Colonic mucosa (tissue), 4 donors: Measurements from ENCODE around the gene TTC17. TPM values are rescaled to one million over a fixed set of nuclear protein-coding genes. Genes with fewer than 3 reads are reported as not detected.
"Not testable (repeated sequence)": the region's sequence is repeated elsewhere in the genome, so short reads cannot be mapped to it uniquely, and the experiment has no call there.

ENCODE experiments used
- DNase-seq: peaks from one replicate; pipeline ENCODE4 v3.0.0-alpha.2; 2020
- H3K27ac ChIP-seq: fragments of 200-600 bp; one replicate; pipeline ENCODE4 v1.8.0; 2021
- H3K27me3 ChIP-seq: fragments of 200-600 bp; one replicate; pipeline ENCODE4 v1.8.0; 2021
- H3K36me3 ChIP-seq: fragments of 200-600 bp; one replicate; pipeline ENCODE4 v1.8.0; 2021
- H3K4me1 ChIP-seq: fragments of 200-600 bp; one replicate; pipeline ENCODE4 v1.8.0; 2021; ENCODE audit warnings: mild to moderate bottlenecking
- H3K4me3 ChIP-seq: fragments of 200-600 bp; one replicate; pipeline ENCODE4 v1.8.0; 2021
- H3K9ac ChIP-seq, 2 donors: one replicate each; pipeline ENCODE4 v1.7.0; 2013; ENCODE audit warnings: control low read depth in 2 of 2, low read depth in 2 of 2, low read length in 2 of 2
- H3K9me3 ChIP-seq: fragments of 200-600 bp; one replicate; pipeline ENCODE4 v1.8.0; 2021
- intact Hi-C: fragments of 100-400 bp; cut with DNase I; formaldehyde crosslinking; loops from one replicate; pipeline ENCODE4 v1.14.1; 2022
- total RNA-seq, 2 donors: library from RNA; stranded (reverse); fragmentation: NEBNext Ultra II Directional in 1 of 2; extraction: Animal tissue kit (Norgen Biotek cat#: 25700) in 1 of 2; gene quantifications; one replicate each; pipeline ENCODE4 v1.2.1, GENCODE V29; 2021
- TF ChIP-seq, protein P1 (sequence below): fragments of 200-600 bp; IDR thresholded peaks from one replicate; pipeline ENCODE4 v1.8.0; 2022; ENCODE audit warnings: antibody characterized with exemption, mild to moderate bottlenecking
- donor health status: healthy.
- donor health status: DM: no; HTN: no; CAD: no.
- donor health status: DM: no; HTN: no; CAD: no.

TTC17 gene
- total RNA-seq, 2 donors from 2014 or later: 48.6 to 56.5 TPM

DNA sequence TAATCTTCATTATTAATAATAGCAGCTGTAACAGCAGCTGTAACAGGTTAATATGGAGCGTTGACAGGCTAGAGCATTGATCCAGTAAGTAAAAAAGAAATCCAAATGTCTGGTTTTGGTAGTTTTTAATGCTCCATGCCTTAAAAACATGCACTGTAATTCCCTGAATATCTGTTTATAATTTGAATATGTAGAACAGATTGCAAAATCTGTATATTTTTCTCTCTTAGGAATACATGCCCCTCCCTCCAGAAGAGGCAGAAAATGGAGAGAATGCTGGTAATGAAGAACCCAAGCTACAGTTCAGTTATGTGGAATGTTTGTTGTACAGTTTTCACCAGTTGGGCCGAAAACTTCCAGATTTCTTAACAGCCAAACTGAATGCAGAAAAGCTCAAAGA lies 30.2 kb upstream of the TTC17 start:
- no peak for DNase-seq
- Histone ChIP-seq H3K36me3 (peaks cover 41% of the 10 kb centered on the region), H3K27me3 (no peaks in the 10 kb centered on the region), H3K4me3 (no peak overlapping the region), H3K27ac (no peak overlapping the region), H3K4me1 (no peaks in the 10 kb centered on the region), H3K9me3 (no peaks in the 10 kb centered on the region), H3K9ac (no peak overlapping the region)
- intact Hi-C loops: no loop called here
- TF ChIP-seq, protein P1, sequence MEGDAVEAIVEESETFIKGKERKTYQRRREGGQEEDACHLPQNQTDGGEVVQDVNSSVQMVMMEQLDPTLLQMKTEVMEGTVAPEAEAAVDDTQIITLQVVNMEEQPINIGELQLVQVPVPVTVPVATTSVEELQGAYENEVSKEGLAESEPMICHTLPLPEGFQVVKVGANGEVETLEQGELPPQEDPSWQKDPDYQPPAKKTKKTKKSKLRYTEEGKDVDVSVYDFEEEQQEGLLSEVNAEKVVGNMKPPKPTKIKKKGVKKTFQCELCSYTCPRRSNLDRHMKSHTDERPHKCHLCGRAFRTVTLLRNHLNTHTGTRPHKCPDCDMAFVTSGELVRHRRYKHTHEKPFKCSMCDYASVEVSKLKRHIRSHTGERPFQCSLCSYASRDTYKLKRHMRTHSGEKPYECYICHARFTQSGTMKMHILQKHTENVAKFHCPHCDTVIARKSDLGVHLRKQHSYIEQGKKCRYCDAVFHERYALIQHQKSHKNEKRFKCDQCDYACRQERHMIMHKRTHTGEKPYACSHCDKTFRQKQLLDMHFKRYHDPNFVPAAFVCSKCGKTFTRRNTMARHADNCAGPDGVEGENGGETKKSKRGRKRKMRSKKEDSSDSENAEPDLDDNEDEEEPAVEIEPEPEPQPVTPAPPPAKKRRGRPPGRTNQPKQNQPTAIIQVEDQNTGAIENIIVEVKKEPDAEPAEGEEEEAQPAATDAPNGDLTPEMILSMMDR: no peak

DNA sequence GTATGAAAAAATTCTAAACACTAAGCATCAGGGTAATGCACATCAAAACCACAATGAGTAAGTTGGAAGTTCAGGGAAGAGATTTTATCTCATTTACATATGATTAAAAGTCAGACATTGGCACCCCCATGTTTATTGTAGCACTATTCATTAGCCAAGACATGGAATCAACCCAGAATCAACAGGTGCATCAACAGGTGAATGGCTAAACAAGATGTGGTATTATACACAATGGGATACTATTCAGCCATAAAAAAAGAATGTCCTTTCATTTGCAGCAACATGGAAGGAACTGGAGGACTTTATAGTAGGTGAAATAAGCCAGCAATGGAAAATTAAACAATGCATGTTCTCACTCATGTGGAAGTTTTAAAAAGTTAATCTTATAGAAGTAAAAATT lies 17.6 kb upstream of the TTC17 start:
- intact Hi-C loops: no loop called here
- Histone ChIP-seq H3K9me3 (no peaks in the 10 kb centered on the region), H3K9ac (no peak overlapping the region), H3K36me3 (peaks cover 6% of the 10 kb centered on the region), H3K27me3 (no peaks in the 10 kb centered on the region), H3K27ac (no peak overlapping the region), H3K4me3 (no peak overlapping the region), H3K4me1 (no peaks in the 10 kb centered on the region)
- no peak for DNase-seq
- TF ChIP-seq, protein P1: no peak

DNA sequence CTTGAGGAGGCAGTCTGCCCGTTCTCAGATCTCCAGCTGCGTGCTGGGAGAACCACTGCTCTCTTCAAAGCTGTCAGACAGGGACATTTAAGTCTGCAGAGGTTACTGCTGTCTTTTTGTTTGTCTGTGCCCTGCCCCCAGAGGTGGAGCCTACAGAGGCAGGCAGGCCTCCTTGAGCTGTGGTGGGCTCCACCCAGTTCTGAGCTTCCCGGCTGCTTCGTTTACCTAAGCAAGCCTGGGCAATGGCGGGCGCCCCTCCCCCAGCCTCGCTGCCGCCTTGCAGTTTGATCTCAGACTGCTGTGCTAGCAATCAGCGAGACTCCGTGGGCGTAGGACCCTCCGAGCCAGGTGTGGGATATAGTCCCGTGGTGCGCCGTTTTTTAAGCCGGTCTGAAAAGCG lies 7.3 kb upstream of the TTC17 start:
- DNase-seq: peak; percentile 52
- H3K4me3 ChIP-seq, H3K9ac ChIP-seq, intact Hi-C loops, H3K36me3 ChIP-seq, H3K9me3 ChIP-seq, H3K27me3 ChIP-seq, H3K27ac ChIP-seq, H3K4me1 ChIP-seq: not testable (repeated sequence)

DNA sequence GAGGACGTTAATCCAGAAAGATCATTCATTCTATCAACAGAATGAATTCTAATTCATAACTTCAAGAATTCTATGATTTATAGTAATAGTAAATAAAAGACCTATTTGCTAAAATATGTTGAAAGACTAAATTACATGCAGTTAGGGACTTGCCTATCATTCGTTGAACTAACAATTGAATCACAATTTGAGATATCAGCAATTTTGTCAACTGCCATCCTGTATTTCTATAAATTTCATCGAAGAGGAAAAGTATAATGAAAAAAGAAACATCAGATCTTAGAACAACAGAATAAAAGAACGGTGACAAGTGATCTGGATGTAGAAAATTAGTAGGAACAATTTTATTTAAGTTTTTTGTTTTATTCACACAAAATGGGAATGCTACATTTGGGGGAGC lies 4.4 kb upstream of the TTC17 start:
- Histone ChIP-seq H3K4me1 (no peaks in the 10 kb centered on the region), H3K27ac (no peak overlapping the region), H3K27me3 (no peaks in the 10 kb centered on the region), H3K4me3 (no peak overlapping the region), H3K9ac (no peak overlapping the region), H3K36me3 (no peaks in the 10 kb centered on the region), H3K9me3 (no peaks in the 10 kb centered on the region)
- TF ChIP-seq, protein P1: no peak
- intact Hi-C loops: no loop called here
- DNase-seq: no peak

DNA sequence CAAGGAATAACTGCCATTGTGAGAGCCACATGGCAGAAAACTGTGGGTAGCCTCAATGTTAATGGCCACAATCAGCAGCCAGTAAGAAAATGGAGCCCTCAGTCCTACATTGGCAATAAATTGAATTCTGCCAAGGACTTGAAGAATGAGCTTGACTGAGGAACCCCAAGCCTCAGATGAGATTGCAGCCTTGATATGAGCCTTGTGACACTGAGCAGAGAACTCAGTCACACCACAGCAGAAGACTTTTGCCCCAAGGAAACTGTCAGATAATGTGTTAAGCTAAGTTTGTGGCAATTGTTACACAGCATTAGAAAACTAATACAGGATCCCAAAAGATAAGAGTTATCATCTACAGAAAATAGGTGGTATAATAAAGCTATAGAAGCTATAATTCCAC lies 2.4 kb upstream of the TTC17 start:
- Histone ChIP-seq H3K9ac (no peak overlapping the region), H3K4me3 (no peak overlapping the region), H3K27me3 (no peaks in the 10 kb centered on the region), H3K27ac (no peak overlapping the region), H3K4me1 (no peaks in the 10 kb centered on the region), H3K36me3 (no peaks in the 10 kb centered on the region), H3K9me3 (no peaks in the 10 kb centered on the region)
- intact Hi-C loops: no loop called here
- DNase-seq: no peak
- TF ChIP-seq, protein P1: no peak

DNA sequence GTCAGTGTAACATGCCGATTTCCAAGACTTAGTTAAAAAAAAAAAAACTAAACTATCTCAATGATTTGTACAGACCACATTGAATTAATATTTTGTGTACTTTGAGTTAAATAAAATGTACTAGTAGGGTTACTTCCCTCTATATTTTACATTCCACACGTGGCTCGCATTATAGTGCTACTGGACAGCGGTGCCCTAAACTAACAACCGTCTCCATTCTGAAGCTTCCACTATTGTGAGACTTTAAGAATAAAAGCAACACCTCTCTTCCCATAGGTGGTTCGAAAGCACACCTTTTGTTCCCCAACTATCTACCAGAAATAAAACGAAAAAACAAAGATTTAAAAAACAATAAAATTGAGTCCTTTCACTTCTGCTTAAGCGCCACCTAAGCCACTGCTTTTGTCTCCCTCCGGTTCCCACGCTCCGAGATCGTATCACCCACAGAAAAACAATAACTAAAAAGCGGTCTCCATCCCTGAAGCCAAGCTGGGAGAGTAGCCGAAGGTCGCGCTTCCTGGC lies 380 bp upstream of the TTC17 start:
- Histone ChIP-seq H3K36me3 (no peaks in the 10 kb centered on the region), H3K4me3 (peak overlapping the region; percentile 88), H3K27me3 (no peaks in the 10 kb centered on the region), H3K9me3 (no peaks in the 10 kb centered on the region), H3K27ac (peak overlapping the region; percentile 88), H3K4me1 (no peaks in the 10 kb centered on the region), H3K9ac (peak overlapping the region; percentile 44 to 90)
- DNase-seq: no peak
- TF ChIP-seq, protein P1: no peak
- intact Hi-C loops: no loop called here
